ENCODE data around the gene TBX4.
"Not testable (repeated sequence)": the region's sequence is repeated elsewhere in the genome, so short reads cannot be mapped to it uniquely, and the experiment has no call there.

TBX4 gene

GRCh38 chr17:61502292-61502691 is 50.1 kb downstream of the TBX4 start:
- no peak for DNase-seq

- no peak for DNase-seq
Observed at GRCh38 chr17:61503961-61504360, 51.7 kb downstream of the TBX4 start.

- no peak for DNase-seq
Observed at GRCh38 chr17:61504697-61505096, 52.5 kb downstream of the TBX4 start.

DNA sequence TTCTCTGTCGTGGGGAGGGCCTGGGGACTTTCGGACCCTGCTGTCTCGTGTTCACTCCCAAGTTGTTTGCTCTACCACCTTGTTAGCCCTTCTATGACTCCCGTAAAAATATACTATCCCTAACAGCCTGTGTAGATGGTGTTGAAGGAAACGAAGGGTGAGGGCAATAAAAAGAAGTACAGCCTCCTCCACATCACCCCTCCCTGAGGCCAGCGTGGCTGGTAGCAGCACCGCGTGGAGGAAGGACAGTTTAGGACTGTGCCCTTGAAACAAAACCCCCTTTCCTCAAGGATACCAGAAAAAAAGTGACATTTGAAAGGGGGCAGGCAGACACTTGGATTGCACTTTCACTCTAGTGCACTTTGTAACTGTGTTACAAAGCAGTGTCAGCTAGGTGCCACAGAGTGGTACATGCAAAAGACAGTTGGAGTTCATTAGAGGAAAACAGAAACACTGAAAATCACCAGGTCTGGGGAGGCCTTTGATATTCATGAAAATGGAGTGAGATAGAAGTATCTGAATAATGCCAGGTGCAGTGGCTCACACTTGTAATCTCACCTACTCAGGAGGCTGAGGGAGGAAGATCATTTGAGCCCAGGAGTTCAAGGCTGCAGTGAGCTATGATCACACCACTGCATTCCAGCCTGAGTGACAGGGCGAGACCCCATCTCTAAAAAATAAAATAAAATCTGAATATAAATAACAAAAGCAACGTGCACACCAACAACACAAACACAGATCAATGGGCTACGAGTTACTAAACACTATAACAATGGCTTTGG is 53.8 kb downstream of the TBX4 start:
- DNase-seq: no peak

GRCh38 chr17:61507383-61508066 is 55.3 kb downstream of the TBX4 start:
- no peak for DNase-seq

GRCh38 chr17:61508912-61509311 is 56.7 kb downstream of the TBX4 start:
- DNase-seq: no peak

- DNase-seq: not testable (repeated sequence)
Observed at GRCh38 chr17:61509454-61509853, 57.2 kb downstream of the TBX4 start.

DNA sequence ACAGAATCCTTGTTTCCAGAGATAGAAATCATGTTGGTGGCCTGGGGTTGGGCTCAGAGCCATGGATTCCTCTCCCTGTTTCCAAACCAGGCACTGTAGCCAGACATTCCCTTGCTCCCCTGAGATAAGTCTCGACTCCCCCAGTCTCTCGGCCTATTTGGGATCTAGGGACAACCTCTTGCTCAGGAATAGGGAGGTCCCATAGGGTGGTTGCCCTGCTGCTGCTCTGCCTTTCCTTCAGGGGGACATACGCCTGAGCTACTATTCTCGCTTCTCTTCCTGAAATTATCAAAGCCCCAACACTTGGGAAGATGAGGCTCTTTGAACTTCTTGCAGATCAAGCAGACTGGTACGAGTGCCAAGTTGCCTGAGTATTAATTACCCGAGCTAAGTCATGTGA is 58.0 kb downstream of the TBX4 start:
- no peak for DNase-seq

DNA sequence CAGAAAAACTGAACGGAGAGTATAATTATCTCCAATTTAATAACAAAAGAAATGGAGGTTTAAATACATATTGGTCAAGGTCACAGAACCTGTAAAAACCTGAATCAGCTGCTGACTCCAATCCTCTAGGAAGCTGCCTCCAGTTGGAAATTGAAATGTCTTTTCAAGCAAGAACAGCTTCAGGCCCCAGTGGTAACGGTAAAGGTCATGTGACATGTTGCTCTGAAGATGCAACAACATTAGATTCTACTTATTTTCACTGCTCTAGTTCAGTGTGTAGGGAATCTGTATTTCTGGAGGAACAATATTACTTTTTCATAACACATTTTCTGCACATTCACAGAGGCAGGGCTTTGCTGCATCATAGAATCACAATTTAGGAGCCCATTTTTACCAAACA is 58.8 kb downstream of the TBX4 start:
- DNase-seq: no peak

DNA sequence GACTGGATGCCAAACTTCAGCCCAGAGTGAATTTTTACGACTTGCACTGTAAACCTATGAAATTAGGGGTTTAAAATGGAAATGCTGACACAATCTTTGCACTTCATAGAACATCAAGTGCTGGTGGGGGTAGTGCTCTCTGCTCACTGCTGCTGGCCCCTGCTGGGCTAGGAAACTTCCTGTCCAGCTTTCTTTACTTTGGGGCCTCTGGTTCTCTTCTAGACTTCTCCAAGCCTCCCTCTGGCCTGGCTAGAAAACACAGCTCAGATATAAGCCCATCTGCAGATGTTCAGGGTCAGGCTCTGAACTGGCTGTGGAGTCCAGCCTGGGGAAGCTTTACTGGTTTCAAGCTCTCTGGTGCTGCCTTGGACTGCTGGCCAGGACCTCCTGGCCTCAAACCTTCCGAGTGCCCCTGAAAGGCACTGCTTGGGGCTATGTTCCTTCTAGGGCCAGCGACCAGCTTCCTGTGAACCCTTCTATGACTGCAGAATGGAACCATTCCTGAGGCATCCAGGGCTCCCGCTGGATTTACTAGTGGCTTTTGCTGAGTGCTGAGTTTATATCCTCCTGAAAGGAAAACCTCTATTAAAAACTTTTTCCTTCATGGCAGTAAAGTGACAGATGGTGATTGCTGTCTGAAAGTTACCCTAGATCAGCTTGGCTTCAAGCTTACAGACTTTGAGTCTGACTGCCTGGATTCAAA is 59.4 kb downstream of the TBX4 start:
- no peak for DNase-seq

GRCh38 chr17:61514491-61514890 is 62.3 kb downstream of the TBX4 start:
- no peak for DNase-seq

DNA sequence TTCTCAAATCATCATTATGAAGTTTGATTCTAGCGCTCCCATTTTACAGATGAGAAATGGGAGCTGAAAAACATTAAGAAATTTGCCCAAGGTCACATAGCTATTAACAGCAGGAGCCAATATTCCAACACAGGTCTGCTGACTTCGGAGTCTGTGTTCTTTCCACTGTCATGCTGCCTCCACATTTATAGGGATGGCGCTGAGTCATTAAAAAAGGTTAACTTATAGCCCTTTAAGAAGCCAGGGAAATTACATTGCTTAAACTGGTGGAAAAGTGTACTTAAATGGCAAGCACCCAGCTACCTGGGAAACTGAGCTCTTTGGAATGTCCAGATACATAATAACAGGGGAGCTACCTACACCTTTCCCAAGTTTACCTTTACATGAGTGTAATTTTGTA is 65.0 kb downstream of the TBX4 start:
- DNase-seq: no peak

GRCh38 chr17:61517843-61518606 is 65.8 kb downstream of the TBX4 start:
- DNase-seq: no peak

DNA sequence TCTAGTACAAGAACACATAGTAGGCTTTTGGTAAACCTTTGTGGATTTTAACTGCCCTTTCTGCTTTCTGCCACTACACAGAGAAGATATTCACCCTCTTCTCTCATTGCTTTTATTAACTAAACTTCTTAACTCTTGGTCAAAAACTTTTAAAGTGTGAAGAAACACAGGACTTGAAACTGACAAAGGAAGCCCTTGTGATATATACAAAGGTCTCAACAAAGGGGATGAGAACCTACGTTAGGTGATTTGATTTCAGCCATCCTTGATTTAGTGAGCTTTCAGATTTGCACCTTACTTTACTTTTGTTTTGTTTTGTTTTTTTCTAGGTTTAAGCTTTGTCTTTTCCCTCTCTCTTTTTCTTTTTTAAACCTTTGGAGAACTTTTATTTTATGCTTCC is 66.9 kb downstream of the TBX4 start:
- no peak for DNase-seq

- DNase-seq: no peak
Observed at GRCh38 chr17:61519754-61520440, 67.7 kb downstream of the TBX4 start.

- DNase-seq: no peak
Observed at GRCh38 chr17:61520897-61521296, 68.7 kb downstream of the TBX4 start.

- no peak for DNase-seq
Observed at GRCh38 chr17:61522088-61522487, 69.9 kb downstream of the TBX4 start.

DNA sequence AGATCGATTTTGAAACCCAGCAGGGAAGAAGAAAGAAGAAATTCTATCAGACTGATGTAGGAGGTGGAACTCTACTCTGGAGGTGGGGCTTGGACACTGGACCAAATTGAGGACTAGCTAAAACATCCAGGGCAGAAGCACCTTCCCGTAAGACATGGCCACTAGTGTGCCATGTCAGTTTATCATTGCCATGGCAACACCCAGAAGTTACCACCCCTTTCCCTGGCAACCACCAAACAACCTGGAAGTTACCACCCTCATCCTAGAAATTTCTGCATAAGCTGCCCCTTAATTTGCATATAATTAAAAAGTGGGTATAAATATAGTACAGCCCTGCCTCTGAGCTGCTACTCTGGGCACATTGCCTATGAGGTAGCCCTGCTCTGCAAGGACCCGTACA is 72.1 kb downstream of the TBX4 start:
- DNase-seq: no peak

DNA sequence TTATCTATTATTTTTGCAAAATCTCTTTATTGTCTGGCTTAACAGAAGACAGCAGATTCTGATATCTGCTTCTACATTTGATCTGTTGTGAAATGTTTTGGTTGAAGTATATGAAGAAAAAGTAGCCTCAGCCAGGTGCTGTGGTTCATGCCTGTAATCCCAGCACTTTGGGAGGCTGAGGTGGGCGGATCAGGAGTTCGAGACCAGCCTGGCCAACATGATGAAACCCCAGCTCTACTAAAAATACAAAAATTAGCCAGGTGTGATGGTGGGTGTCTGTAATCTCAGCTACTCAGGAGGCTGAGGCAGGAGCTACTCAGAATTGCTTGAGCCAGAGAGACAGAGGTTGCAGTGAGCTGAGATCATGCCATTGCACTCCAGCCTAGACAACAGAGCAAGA is 75.2 kb downstream of the TBX4 start:
- DNase-seq: not testable (repeated sequence)

- DNase-seq: no peak
Observed at GRCh38 chr17:61528171-61528570, 75.9 kb downstream of the TBX4 start.

DNA sequence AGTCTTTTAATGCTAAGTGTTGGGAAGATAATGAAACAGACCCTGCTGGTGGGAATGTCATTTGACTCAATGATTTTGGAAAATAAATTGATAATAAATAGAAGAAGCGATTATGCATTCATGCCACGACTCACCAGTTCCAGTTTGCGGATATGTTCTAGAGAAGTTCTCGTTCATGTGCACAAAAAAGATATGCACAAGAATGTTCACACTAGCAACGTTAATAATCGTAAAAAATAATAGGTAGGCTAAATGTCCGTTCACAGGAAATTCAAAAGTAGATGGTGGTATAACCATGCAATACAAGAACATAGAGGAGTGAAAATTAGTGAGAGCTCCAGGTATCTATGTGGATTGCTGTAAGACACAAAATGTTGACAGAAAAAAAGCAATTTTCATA is 79.0 kb downstream of the TBX4 start:
- no peak for DNase-seq

- no peak for DNase-seq
Observed at GRCh38 chr17:61532826-61533225, 80.6 kb downstream of the TBX4 start.

GRCh38 chr17:61533797-61534196 is 81.6 kb downstream of the TBX4 start:
- DNase-seq: no peak

Measured in activated CD4-positive, alpha-beta T cell treated with anti-CD3 and anti-CD28 coated beads, Interleukin-2, Interleukin-6, amounts not matched to agents 100 ng/mL and 50 ng/mL, durations not matched to agents 16 hours and 8 hours (primary cell).